Measurements from ENCODE around the gene MOB3A. TPM values are rescaled to one million over a fixed set of nuclear protein-coding genes. Genes with fewer than 3 reads are reported as not detected.

The MOB3A gene
- total and polyA plus RNA-seq, 2 of the 8 experiments (the other 6 are each of a cell fraction or from before 2014, with no cell fraction given), result 9.2 to 9.6 TPM

GRCh38 chr19:2034729-2035589 is 61.2 kb downstream of the MOB3A start:
- peak overlapping the region; percentile 28 for H4K5ac ChIP-seq (ENCODE audit: insufficient read length, low read depth, low read length)
- peak overlapping the region; percentile 40; the same call in 1 of the 2 replicates for H2AK5ac ChIP-seq (ENCODE audit: low read depth, low read length)
- no peak overlapping the region for H3K23ac ChIP-seq (ENCODE audit: insufficient read length)
- ChIA-PET POLR2A (ENCODE audit: partially characterized antibody) (interaction anchor here (0.7 to 27.5 kb wide), 11 partner anchors 9 to 765 kb away, joined by 3 to 524 read pairs (median 3); partner anchors contain the start of gene MKNK2), CTCF (ENCODE audit: partially characterized antibody) (interaction anchor here (0.5 to 1.7 kb wide), 16 partner anchors 9 to 166 kb away, joined by 3 to 6 read pairs (median 4); no protein-coding TSS in a partner anchor)
- no peak overlapping the region for H3K56ac ChIP-seq (replicated peaks; ENCODE audit: insufficient read length, low read depth, low read length)
- H3K4ac ChIP-seq (replicated peaks; ENCODE audit: insufficient read length, low read depth, low read length), result no peak overlapping the region
- H2BK20ac ChIP-seq (ENCODE audit: low read length), result no peak overlapping the region; the same call in 1 of the 2 replicates
- H3K4me2 ChIP-seq (ENCODE audit: insufficient read depth in 1 of 2, low read depth in 2 of 2, low read length in 2 of 2), result peak overlapping the region; percentile 19 to 31; a peak in 3 of 4 replicates
- H4K8ac ChIP-seq (ENCODE audit: extremely low read depth, insufficient read depth, low read length), result peak overlapping the region; percentile 75; the same call in 1 of the 2 replicates
- peak overlapping the region; percentile 90 for H3K18ac ChIP-seq (ENCODE audit: extremely low read depth, low read length)
- WGBS, 2 experiments (ENCODE audit: extremely low coverage in 1 of 2, insufficient coverage in 1 of 2, insufficient read length in 1 of 2, insufficient replicate concordance in 2 of 2, low coverage in 1 of 2, low lambda C conversion rate in 2 of 2, missing lambda C conversion rate in 1 of 2), result 91% methylated on average over 19 of the region's 34 CpGs; no CpG with 5 or more reads in 1 of the 2 experiments
- peak overlapping the region; percentile 22 for H4K91ac ChIP-seq (replicated peaks; ENCODE audit: insufficient read length, low read length)
- H3K14ac ChIP-seq (ENCODE audit: insufficient read length), result no peak overlapping the region
- no peak overlapping the region for H3K9ac ChIP-seq (replicated peaks in 1 of 4; ENCODE audit: extremely low read depth in 1 of 4, low read depth in 3 of 4, low read length in 3 of 4)
- H3K4me1 ChIP-seq (replicated peaks in 1 of 4; ENCODE audit: control insufficient read depth in 3 of 4, insufficient read depth in 4 of 4, low read length in 3 of 4), result peaks cover 0 to 9% (median 0%) of the 10 kb centered on the region in 4 experiments; a peak in 3 of 7 replicates
- H2BK12ac ChIP-seq (ENCODE audit: low read depth, low read length), result peak overlapping the region; percentile 89; the same call in 1 of the 2 replicates
- no peak overlapping the region for H2AFZ ChIP-seq (ENCODE audit: low read length)
- H3K79me1 ChIP-seq (ENCODE audit: low read depth, low read length), result 0 out of 2 replicates have a peak, but pooled peaks cover 2% of the 10 kb centered on the region
- H4K20me1 ChIP-seq (replicated peaks in 1 of 2; ENCODE audit: control insufficient read depth in 1 of 2, insufficient read depth in 2 of 2, low read length in 2 of 2), result peaks cover 0 to 6% of the 10 kb centered on the region in 2 experiments
- no peak overlapping the region for H2BK120ac ChIP-seq (replicated peaks; ENCODE audit: low read depth, low read length)
- DNase-seq (ENCODE audit: low read depth in 1 of 2, low spot score in 2 of 2) (peak; percentile 85 to 97), FAIRE-seq (no peak)
- no peaks in the 10 kb centered on the region for H3K23me2 ChIP-seq (ENCODE audit: low read depth, low read length)
- peaks cover 7 to 8% of the 10 kb centered on the region in 2 experiments; a peak in 1 of 4 replicates for H3K9me3 ChIP-seq (ENCODE audit: insufficient read depth in 2 of 2, low read depth in 1 of 2, low read length in 1 of 2)
- peak overlapping the region in 2 of 4 experiments; percentile 15 to 27; a peak in 2 of 8 replicates for H3K4me3 ChIP-seq (ENCODE audit: extremely low read depth in 1 of 4, insufficient read depth in 2 of 4, low read depth in 3 of 4, low read length in 4 of 4)
- peak overlapping the region; percentile 58 for H3K27ac ChIP-seq (ENCODE audit: low read depth, low read length)
- peaks cover 0 to 15% (median 9%) of the 10 kb centered on the region in 4 experiments; a peak in 4 of 8 replicates for H3K36me3 ChIP-seq (ENCODE audit: control insufficient read depth in 2 of 4, insufficient read depth in 4 of 4, low read length in 3 of 4)
- peak overlapping the region; percentile 54; the same call in 1 of the 2 replicates for H2BK5ac ChIP-seq (ENCODE audit: low read depth, low read length)
- no peak overlapping the region for H2BK15ac ChIP-seq (ENCODE audit: low read length)
- H3K27me3 ChIP-seq (replicated peaks in 1 of 4; ENCODE audit: control insufficient read depth in 3 of 4, extremely low read depth in 1 of 4, insufficient read depth in 3 of 4, low read length in 3 of 4), result no peaks in the 10 kb centered on the region
- H3K79me2 ChIP-seq (ENCODE audit: control insufficient read depth in 1 of 2, insufficient read depth in 2 of 2, low read length in 2 of 2), result no peaks in the 10 kb centered on the region
- TF ChIP-seq, protein P1, sequence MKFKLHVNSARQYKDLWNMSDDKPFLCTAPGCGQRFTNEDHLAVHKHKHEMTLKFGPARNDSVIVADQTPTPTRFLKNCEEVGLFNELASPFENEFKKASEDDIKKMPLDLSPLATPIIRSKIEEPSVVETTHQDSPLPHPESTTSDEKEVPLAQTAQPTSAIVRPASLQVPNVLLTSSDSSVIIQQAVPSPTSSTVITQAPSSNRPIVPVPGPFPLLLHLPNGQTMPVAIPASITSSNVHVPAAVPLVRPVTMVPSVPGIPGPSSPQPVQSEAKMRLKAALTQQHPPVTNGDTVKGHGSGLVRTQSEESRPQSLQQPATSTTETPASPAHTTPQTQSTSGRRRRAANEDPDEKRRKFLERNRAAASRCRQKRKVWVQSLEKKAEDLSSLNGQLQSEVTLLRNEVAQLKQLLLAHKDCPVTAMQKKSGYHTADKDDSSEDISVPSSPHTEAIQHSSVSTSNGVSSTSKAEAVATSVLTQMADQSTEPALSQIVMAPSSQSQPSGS (IDR thresholded peaks at IDR 0.05; ENCODE audit: low read length), result peak; percentile 80; the same call in 1 of the 2 replicates
- TF ChIP-seq RBBP5 (IDR thresholded peaks at IDR 0.05; ENCODE audit: borderline replicate concordance, low read depth, low read length) (no peak), RNF2 (IDR thresholded peaks at IDR 0.05; ENCODE audit: borderline replicate concordance, low read depth, low read length, missing control alignments, poor library complexity, severe bottlenecking) (no peak), SRF (IDR thresholded peaks at IDR 0.05; ENCODE audit: low read depth, low read length) (no peak), E2F6 (IDR thresholded peaks at IDR 0.05) (peak; percentile 39; the same call in 1 of the 2 replicates)
- TF ChIP-seq, protein P2, sequence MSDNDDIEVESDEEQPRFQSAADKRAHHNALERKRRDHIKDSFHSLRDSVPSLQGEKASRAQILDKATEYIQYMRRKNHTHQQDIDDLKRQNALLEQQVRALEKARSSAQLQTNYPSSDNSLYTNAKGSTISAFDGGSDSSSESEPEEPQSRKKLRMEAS (IDR thresholded peaks at IDR 0.05), result peak; percentile 12; the same call in 1 of the 2 replicates

Measured in H1 (cell line).